Stimulated activated naive CD8-positive, alpha-beta T cell treated with anti-CD3 and anti-CD28 coated beads, Interleukin-15, Interleukin-2, amounts not matched to agents 100 U/mL and 50 U/mL, for 24 hours (primary cell): ENCODE results near the gene EYS.

ENCODE experiments used
- ATAC-seq: fragments of 150-1000 bp; cut with Tn5 transposase; one replicate; pipeline ENCODE4 v1.10.0; 2021
- DNase-seq: peaks from one replicate; pipeline ENCODE4 v3.0.0; 2021

EYS gene

DNA sequence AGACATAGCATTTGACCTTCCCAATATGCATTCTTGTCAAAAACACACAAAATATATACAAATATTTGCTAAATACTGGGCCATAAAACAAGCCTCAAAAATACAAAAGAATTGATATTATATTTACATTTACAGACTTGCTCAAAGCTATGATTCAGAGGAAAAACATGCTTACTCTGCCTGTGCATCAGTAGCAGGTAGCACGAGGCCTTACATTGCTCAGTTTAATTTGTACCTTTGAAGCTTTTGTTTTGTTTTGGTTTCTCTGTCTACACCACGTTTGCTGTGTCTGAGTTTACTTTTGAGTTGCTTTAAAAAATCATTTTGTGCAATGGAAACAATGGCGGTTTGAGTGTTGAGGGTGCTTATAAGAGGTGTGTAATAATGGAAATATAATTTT, 1972.1 kb downstream of the EYS start:
- DNase-seq, result no peak
- no peak for ATAC-seq

DNA sequence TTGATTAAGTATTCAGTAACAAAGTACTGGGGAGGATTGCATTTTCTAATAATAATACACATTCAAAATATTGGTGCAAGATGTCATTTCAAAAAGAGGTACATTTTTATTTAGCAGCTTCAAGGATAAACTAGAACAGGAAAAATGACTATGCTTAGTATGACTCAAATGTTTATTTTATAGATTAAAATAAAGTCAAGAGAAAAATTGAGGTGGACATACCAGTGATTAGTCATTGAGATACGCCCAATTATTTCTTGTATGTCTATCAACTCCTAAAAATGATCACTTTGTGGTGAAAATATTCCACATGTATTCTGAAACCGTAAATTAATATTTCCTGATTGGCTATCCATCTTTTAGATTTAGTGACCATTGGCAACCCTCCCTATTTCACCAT, 1974.7 kb downstream of the EYS start:
- ATAC-seq, result no peak
- DNase-seq, result no peak

DNA sequence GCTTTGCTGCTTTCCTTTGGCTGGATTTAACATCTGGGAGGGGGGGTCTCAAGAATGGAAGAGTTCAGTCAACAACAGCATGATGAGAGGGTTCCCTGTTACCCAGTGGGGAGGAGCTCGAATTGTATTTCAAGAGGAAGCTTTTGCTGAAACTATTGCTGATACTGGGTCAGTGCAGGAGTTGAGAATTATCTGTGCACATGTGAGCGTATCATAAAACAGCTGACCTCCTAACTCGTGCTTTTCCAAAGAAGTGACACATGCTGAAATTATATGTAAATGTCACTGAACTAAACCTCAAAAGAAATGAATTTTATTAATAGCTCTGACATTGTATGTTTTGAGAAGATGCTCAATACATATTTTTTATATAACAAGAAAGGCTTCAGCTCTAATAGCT, 1975.1 kb downstream of the EYS start:
- ATAC-seq, result no peak

DNA sequence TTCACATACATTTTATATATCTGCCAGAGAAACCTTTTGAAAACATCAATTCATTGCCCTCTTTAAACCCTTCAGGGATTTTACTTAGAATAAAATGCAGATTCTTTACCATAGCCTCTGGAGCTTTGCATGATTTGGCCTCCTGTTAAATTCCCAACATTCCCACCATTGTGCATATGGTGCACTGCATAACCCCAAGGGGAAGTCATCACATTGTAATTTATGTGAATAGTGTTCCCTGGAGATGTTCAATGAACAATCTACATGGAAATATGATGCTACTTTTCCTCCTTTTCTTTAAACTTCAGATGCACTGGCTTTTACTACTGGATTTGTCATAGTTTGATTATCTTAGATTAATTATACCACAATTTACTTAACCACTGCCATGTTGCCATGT, 1976.7 kb downstream of the EYS start:
- no peak for DNase-seq

More for the DNA sequence above, 1975.1 kb downstream of the EYS start:
- DNase-seq, result no peak

DNA sequence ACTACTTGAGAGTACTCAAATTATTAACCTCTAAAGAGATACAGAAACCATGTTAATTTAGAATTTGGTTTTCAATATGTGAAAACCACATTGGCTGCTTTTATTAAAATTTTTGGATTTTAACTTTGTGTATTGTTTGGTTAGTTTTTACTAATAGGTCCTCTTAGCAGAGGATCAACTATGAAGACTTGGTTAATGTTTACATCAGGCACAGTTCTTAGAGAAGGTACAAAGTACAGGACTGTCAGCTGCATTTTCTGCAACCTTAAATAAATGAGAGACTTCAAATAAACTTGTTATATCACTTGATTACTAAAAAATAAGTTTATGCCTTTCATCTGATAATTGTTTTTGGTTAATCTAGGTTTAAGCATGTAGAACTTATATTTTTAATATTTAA, 1982.3 kb downstream of the EYS start:
- DNase-seq, result no peak
- no peak for ATAC-seq

More for the DNA sequence above, 1976.7 kb downstream of the EYS start:
- no peak for ATAC-seq

DNA sequence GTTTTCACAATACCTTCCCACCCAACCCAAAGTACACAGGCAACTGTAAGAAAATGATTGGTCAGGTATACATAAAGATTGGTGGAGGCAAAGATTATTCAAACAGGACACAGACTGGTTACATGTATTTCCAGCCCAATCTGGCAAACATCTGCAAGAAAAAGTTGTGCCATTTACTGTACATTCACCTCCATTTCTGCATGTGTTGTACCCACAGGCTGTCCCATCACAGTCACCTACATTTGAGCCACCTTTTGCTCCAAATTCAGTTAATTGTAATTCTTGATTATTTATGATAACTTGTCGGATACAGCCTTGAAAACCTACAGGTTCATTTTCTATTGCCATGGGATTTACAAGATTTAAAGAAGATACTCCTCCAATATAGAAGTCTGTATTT, 1985.8 kb downstream of the EYS start:
- DNase-seq (no peak), ATAC-seq (no peak)

DNA sequence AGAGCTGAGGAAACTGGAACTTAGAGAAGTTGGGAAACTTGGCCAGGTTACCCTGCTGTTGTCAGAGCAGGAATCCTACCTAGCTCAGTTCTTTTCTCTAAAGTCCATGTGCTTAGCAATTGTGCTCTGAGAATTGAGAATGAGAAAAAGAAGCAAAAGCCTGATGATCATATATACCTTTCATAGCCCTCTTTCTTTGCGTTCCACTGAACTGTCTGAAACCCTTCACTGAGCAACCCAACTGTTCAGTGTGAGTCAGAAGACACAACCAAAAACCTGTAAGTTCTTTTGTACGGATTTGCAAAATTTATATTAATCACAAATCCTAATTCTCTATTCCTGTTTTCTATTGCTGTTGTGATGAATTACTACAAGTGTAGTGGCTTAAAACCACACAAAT, 1990.9 kb downstream of the EYS start:
- no peak for DNase-seq
- ATAC-seq, result no peak

DNA sequence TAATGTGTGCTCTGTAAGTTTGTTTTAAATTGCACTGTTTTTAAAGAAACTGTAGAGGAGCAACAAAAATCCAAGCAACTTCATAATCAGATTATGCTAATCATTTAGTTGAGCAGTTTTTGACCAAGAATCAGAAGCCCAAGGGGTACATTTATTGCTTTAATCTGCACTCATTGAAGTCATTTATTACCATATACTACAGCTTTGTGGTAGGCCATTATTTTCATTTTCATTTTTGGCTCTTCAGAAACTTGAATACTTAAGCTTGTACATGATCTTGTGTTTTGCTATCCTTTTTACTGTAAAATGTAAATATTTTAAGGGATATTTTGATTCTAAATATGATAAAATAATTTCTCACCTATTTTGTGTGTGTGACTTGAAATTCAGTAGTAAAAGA, 1992.9 kb downstream of the EYS start:
- ATAC-seq (no peak), DNase-seq (no peak)

DNA sequence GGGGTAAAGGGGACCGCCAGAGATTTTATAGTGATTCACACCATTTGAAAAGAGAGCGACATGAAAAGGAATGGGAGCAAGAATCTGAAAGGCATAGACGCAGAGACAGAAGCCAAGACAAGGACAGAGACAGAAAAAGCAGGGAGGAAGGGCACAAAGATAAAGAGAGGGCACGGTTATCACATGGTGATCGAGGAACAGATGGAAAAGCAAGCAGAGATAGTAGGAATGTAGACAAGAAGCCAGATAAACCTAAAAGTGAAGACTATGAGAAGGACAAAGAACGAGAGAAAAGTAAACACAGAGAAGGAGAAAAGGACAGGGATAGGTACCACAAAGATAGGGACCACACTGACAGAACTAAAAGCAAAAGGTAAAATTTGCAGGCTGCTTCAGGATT, 1993.7 kb downstream of the EYS start:
- no peak for ATAC-seq
- no peak for DNase-seq

DNA sequence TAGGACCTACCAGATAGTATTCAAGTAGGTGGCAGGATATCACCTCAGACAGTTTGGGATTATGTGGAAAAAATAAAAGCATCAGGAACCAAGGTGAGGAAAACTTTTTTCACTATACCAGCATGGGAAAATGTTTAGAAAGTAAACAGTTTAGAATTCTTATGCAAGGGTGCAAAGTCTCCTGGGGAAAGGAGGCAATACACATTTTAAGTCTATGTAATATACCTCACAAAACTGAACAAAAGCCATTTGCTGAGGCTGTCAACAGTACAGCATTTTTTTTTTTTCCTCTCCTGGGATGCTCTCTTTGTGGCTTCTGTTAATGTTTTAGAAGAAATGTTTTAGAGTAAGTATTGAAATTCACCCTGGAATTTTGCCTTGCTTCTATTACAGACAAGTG, 1997.9 kb downstream of the EYS start:
- DNase-seq (no peak), ATAC-seq (no peak)

DNA sequence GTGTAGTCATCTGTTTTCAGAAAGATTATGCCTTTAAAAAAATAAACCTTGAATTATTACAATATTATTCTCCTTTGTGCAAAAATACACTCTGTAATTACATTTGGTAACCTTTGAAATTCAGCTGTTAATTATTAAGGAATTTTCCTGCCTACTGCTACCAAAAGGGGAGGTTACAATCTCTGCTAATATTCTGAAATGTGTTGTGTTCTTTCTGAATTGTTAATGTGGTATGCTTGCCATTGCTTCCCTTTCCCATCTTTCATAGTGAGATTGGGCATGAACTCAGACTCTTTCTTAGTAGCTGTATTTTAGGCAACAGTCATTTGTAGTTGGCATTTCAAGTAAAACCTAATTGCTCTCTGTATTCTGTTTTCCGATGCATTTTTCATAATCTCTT, 1998.4 kb downstream of the EYS start:
- DNase-seq, result no peak
- ATAC-seq, result no peak

DNA sequence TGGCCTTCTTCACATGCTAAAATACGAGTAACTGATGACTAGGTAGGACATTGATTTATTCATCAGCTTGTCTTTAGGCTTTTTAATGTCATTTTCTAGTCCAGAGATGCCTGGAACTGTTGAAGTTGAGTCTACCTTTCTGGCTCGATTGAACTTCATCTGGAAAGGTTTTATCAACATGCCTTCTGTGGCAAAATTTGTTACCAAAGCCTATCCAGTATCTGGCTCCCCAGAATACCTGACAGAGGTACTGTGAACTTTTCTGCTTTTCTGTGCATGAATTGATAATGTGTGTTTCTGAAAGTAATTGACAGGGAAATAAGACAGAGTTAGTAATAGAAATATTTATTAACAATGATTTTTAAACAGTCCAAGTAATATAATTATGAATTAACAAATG, 2000.4 kb downstream of the EYS start:
- no peak for ATAC-seq
- no peak for DNase-seq

DNA sequence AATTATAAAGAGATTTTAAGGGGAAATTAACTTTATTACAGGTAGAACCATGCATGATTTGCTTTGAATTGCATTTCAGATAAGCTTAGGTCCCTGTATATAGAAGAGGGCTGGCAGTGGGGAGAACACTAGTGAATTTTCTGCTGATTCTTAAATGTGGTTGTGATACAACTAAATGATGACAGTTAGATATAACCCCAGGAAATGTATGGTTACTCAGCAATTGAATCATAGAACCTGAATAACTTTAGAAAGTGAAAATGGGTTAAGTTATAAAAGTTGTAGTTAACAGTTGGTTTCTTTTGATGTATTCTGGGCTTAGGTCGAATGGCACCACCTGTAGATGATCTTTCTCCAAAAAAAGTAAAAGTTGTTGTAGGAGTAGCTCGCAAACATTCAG, 2001.3 kb downstream of the EYS start:
- DNase-seq, result no peak
- no peak for ATAC-seq

DNA sequence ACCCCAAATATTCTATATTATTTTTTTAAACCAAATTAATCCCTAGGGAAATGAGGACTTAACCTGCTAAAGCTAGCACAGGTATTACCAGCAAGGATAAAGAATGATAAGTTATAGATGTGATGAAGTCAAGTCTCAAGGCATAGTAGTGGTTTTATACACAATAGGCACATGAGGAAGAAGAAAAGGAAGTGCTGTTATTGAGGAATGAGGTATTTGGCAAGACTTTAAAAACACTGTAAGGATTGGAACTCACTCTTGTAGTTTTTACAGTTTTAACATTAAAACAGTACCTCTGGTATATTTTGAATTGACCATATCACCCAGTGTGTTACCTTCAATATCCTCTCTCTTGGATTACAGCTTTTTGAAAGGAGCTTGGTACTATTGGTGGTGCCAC, 2016.8 kb downstream of the EYS start:
- no peak for DNase-seq
- ATAC-seq, result no peak

DNA sequence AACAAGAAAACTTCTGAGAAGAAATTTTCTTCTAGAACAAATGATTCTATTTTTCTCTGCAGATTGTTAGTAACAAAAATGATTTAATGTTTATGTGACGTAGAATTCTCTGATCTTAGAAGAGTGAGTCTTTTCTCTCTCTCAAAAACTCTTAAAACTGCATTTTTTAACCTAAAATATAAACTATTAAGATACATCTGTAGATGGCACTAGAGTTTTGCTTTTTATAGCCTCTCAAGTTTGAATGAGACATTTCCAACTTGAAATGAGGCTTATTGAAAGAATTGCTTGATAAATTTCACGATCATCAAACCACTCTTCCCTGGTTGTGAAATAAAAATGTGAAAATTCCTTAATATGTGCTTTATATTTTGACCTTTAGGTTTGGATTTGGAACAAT, 2017.6 kb downstream of the EYS start:
- ATAC-seq, result no peak
- DNase-seq, result no peak

DNA sequence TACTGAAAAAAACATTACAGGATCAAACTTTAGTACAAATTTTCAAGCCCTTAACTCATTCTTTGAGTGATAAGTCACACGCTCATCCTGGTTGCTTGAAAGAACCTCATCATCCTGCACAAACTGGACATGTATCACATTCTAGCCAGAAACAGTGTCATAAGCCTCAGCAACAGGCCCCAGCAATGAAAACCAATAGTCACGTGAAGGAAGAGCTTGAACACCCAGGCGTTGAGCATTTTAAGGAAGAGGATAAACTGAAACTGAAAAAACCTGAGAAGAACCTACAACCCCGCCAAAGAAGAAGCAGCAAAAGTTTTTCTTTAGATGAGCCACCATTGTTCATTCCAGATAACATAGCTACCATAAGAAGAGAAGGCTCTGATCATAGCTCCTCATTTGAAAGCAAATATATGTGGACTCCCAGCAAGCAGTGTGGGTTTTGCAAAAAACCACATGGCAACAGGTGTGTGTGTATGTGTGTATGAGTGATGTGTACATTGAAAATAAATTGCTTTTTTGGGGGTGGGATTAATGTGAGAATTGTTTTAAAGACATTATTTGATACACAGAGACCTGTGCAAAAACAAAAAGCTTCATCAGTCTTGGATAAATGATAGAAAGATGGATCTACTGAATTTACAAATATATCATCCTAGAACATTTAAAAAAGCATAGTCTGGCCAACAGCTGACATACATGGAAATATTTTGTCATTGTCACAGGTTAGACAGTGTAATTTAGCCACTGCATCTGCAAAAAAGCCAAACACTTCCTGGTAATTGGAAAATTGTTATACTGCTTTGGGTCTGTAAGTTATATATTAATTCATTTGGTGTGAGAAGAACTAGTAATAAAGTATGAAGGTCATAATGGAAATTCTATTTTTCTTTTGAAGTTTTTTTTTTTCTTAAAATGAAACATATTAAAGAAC, 2021.3 kb downstream of the EYS start:
- no peak for DNase-seq
- peak; percentile 55 for ATAC-seq

DNA sequence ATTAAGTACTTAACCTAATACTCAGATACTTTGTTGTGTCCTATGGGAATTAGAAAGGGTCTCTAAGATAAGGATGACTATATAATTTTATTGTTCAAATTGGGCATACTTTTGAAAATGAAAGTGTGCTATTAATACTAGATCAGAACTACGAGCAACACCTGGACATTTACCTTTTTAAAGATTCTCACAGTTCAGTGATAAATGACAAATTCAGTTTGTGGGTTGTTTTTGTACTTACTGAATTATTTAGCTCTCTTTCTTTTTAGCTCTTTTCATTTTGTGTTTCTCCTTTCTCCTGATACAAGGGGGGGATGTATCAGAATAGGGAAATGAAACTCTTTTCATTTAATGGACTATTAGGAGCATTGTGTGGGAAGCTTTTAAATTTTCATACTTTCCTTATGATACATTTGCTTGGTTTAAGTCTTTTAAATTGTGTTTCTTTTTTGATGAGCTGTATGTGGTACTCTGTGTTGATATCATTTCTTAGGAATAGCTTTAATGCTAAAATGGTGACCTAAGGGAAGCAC, 2023.9 kb downstream of the EYS start:
- DNase-seq (no peak), ATAC-seq (no peak)

DNA sequence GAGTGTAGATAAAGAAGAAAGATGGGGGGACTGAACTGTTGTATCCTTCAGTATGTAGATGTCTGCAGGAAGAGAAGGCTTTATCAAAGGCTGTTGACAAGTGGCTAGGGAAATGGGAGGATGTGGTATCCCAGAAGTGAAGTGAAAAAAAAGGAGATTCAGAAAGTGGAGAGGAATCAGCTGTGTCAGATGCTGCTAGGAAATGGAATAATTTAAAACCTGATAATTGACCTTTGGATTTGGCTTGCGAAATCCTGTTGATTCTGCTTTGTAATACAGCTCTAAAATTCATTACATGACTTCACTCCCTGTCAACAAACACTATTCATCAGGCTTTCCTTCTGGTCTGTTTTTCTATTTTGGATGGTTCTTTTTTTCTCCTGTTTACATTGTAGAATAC, 2029.7 kb downstream of the EYS start:
- DNase-seq (no peak), ATAC-seq (no peak)

DNA sequence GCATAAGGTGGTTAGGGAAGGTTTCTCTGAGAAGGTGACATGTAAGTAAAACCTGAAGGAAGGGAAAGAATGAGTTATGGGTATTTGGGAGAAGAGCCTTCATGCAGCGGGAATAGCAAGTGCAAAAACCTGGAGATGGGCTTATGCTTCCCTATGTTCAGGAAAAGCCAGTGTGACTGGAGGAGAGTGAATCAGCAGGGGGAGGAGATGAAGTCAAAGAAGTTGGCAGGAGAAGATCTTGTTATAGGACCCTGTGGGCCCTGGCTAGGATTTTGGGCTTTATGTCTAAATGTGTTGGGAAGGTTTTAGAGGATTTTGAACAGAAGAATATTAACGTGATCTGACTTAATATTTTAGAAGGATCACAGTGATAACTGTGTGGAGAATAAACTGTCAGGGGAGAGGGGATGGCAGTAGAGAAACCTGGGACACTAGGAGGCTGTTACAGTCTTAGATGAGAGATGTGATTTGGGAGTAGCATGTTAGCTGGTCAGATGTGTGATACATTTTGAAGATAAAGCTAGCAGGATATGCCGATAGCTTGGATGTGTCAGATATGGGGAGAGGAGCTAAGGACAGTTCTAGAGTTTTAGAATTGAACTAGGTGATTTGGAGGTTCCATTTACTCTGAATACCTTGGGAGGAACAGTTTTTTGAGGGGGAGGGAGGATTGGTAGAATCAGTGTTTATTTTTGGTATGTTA, 2030.5 kb downstream of the EYS start:
- DNase-seq, result no peak
- no peak for ATAC-seq

DNA sequence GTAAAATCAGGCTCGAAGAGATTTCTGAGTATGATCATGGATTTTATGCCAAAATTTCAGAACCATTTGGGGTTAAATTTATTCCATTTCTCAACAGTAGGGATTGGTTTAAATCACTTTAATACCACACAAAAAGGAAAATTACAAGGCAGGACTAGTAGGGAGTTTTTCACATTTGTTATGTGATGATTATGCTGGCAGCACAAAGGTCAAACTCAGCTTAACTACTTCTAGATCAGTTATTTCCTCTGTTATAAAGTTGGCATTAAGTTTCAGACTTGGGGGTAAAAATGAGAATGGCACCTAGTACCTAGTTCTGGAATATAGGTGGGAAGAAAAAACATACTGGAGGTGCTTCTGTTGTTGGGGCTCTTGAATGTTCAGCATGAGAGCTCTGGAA, 2031.9 kb downstream of the EYS start:
- DNase-seq, result no peak
- no peak for ATAC-seq

DNA sequence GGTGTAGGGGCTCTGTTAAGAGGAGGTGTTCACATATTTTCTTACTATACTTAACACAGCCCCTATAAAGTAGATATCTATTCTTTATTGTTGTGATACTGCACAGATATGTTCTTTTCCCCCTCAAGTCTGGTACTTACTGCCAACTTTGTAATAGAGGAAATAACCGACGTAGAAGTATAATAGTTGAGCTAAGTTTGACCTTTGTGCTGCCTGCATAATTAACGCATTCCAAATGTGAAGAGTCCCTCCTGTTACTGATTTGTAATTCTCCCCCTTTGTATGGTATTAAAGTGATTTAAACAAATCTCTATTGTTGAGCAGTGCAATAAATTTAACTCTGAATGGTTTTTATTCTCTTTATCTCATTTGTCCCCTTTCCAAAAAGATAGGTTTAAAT, 2032.4 kb downstream of the EYS start:
- ATAC-seq (no peak), DNase-seq (no peak)

DNA sequence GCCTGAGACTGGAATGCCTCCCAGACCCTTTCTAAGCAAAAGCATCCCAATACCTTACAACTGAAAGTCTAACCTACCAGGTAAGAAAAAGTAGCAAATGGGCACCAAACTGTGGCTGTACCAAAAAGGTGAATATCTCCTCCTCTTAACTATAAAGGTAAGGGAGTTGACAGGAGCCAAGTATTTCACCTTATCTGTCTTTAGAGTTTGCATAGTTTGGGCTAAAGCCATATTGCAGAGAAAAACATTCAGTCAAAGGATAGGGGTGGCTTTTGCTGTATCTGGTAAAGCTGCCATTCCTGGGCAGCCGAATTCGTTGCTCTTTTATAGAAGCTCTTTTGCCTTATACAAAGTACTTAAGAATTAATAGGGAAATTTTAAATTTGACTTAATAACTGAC, 2033.3 kb downstream of the EYS start:
- ATAC-seq (no peak), DNase-seq (no peak)

DNA sequence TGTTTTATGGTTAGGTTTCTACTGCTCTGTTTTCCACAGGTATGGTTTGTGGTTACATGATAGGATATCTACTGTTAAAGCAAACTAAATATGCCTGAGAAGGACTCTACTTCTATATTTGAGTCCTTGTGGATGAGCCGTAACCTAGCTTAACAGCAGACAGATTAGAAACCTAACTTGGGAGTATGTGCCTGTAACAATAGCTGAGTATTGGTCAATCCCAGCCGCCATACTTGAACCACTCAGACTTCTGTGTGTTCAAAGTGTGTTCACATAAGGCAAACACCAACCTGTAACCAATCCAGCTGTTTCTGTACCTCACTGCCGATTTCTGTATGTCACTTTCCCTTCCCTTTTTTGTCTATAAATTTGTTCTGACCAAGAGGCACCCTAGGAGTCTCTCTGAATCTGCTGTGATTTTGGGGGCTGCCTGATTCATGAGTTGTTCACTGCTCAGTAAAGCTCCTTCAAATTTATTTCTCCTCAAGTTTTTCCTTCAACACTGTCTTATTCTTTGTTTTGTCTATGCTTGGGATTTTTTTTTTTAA, 2034.4 kb downstream of the EYS start:
- DNase-seq (no peak), ATAC-seq (no peak)
